Measurements from ENCODE around the gene LMTK2. TPM values are rescaled to one million over a fixed set of nuclear protein-coding genes. Genes with fewer than 3 reads are reported as not detected.
A peak's percentile ranks its signal among the peaks of the same experiment; 100 is the strongest.

Gene LMTK2
- total RNA-seq, result 26.4 TPM

- peaks cover 7% of the 10 kb centered on the region for H3K9me3 ChIP-seq (ENCODE audit: low read depth, low read length)
- peaks cover 11% of the 10 kb centered on the region for H3K4me1 ChIP-seq (ENCODE audit: insufficient read depth, low read length)
- H3K4me3 ChIP-seq (ENCODE audit: low read length), result peak within 1 kb of the TSS; percentile 80
- H3K27me3 ChIP-seq (ENCODE audit: insufficient read depth, low read length), result peaks cover 14% of the 10 kb centered on the region
Measured at GRCh38 chr7:98106647-98107312, at the start of gene LMTK2. Gene LMTK2 (plus strand): TSS chr7:98106862. CDS start chr7:98107178, 316 bp downstream.

GRCh38 chr7:98057157-98057556 is 49.5 kb upstream of the LMTK2 start:
- H3K4me1 ChIP-seq (ENCODE audit: insufficient read depth, low read length), result no peaks in the 10 kb centered on the region
- H3K27me3 ChIP-seq (ENCODE audit: insufficient read depth, low read length), result no peaks in the 10 kb centered on the region

GRCh38 chr7:98058186-98058585 is 48.5 kb upstream of the LMTK2 start:
- Histone ChIP-seq H3K4me1 (ENCODE audit: insufficient read depth, low read length) (no peaks in the 10 kb centered on the region), H3K9me3 (ENCODE audit: low read depth, low read length) (no peaks in the 10 kb centered on the region), H3K4me3 (ENCODE audit: low read length) (no peak overlapping the region), H3K27me3 (ENCODE audit: insufficient read depth, low read length) (no peaks in the 10 kb centered on the region)

More at GRCh38 chr7:98057157-98057556, 49.5 kb upstream of the LMTK2 start:
- H3K4me3 ChIP-seq (ENCODE audit: low read length), result no peak overlapping the region
- H3K9me3 ChIP-seq (ENCODE audit: low read depth, low read length), result no peaks in the 10 kb centered on the region

GRCh38 chr7:98064233-98064632 is 42.4 kb upstream of the LMTK2 start:
- Histone ChIP-seq H3K27me3 (ENCODE audit: insufficient read depth, low read length) (no peaks in the 10 kb centered on the region), H3K9me3 (ENCODE audit: low read depth, low read length) (no peaks in the 10 kb centered on the region), H3K4me3 (ENCODE audit: low read length) (no peak overlapping the region), H3K4me1 (ENCODE audit: insufficient read depth, low read length) (no peaks in the 10 kb centered on the region)

GRCh38 chr7:98066208-98066607 is 40.5 kb upstream of the LMTK2 start:
- H3K9me3 ChIP-seq (ENCODE audit: low read depth, low read length), result no peaks in the 10 kb centered on the region
- no peak overlapping the region for H3K4me3 ChIP-seq (ENCODE audit: low read length)
- no peaks in the 10 kb centered on the region for H3K27me3 ChIP-seq (ENCODE audit: insufficient read depth, low read length)
- H3K4me1 ChIP-seq (ENCODE audit: insufficient read depth, low read length), result no peaks in the 10 kb centered on the region

- Histone ChIP-seq H3K27me3 (ENCODE audit: insufficient read depth, low read length) (no peaks in the 10 kb centered on the region), H3K4me1 (ENCODE audit: insufficient read depth, low read length) (no peaks in the 10 kb centered on the region), H3K9me3 (ENCODE audit: low read depth, low read length) (no peaks in the 10 kb centered on the region), H3K4me3 (ENCODE audit: low read length) (no peak overlapping the region)
Measured at GRCh38 chr7:98066934-98067507, 39.6 kb upstream of the LMTK2 start.

GRCh38 chr7:98073047-98073446 is 33.6 kb upstream of the LMTK2 start:
- H3K4me3 ChIP-seq (ENCODE audit: low read length), result no peak overlapping the region
- no peaks in the 10 kb centered on the region for H3K27me3 ChIP-seq (ENCODE audit: insufficient read depth, low read length)
- no peaks in the 10 kb centered on the region for H3K4me1 ChIP-seq (ENCODE audit: insufficient read depth, low read length)
- no peaks in the 10 kb centered on the region for H3K9me3 ChIP-seq (ENCODE audit: low read depth, low read length)

- H3K4me3 ChIP-seq (ENCODE audit: low read length), result no peak overlapping the region
- no peaks in the 10 kb centered on the region for H3K27me3 ChIP-seq (ENCODE audit: insufficient read depth, low read length)
- no peaks in the 10 kb centered on the region for H3K9me3 ChIP-seq (ENCODE audit: low read depth, low read length)
- H3K4me1 ChIP-seq (ENCODE audit: insufficient read depth, low read length), result no peaks in the 10 kb centered on the region
Measured at GRCh38 chr7:98075801-98076200, 30.9 kb upstream of the LMTK2 start.

- Histone ChIP-seq H3K4me1 (ENCODE audit: insufficient read depth, low read length) (no peaks in the 10 kb centered on the region), H3K9me3 (ENCODE audit: low read depth, low read length) (no peaks in the 10 kb centered on the region), H3K27me3 (ENCODE audit: insufficient read depth, low read length) (no peaks in the 10 kb centered on the region), H3K4me3 (ENCODE audit: low read length) (no peak overlapping the region)
Measured at GRCh38 chr7:98077762-98078161, 28.9 kb upstream of the LMTK2 start.

- no peaks in the 10 kb centered on the region for H3K4me1 ChIP-seq (ENCODE audit: insufficient read depth, low read length)
- no peak overlapping the region for H3K4me3 ChIP-seq (ENCODE audit: low read length)
- H3K9me3 ChIP-seq (ENCODE audit: low read depth, low read length), result no peaks in the 10 kb centered on the region
- H3K27me3 ChIP-seq (ENCODE audit: insufficient read depth, low read length), result no peaks in the 10 kb centered on the region
Measured at GRCh38 chr7:98078197-98078870, 28.3 kb upstream of the LMTK2 start.

GRCh38 chr7:98079891-98080648 is 26.6 kb upstream of the LMTK2 start:
- H3K4me3 ChIP-seq (ENCODE audit: low read length), result no peak overlapping the region
- no peaks in the 10 kb centered on the region for H3K4me1 ChIP-seq (ENCODE audit: insufficient read depth, low read length)
- no peaks in the 10 kb centered on the region for H3K9me3 ChIP-seq (ENCODE audit: low read depth, low read length)
- H3K27me3 ChIP-seq (ENCODE audit: insufficient read depth, low read length), result no peaks in the 10 kb centered on the region

- no peaks in the 10 kb centered on the region for H3K4me1 ChIP-seq (ENCODE audit: insufficient read depth, low read length)
- H3K9me3 ChIP-seq (ENCODE audit: low read depth, low read length), result no peaks in the 10 kb centered on the region
- H3K4me3 ChIP-seq (ENCODE audit: low read length), result no peak overlapping the region
- no peaks in the 10 kb centered on the region for H3K27me3 ChIP-seq (ENCODE audit: insufficient read depth, low read length)
Measured at GRCh38 chr7:98081319-98081718, 25.3 kb upstream of the LMTK2 start.

GRCh38 chr7:98084631-98085030 is 22.0 kb upstream of the LMTK2 start:
- Histone ChIP-seq H3K4me3 (ENCODE audit: low read length) (no peak overlapping the region), H3K27me3 (ENCODE audit: insufficient read depth, low read length) (no peaks in the 10 kb centered on the region), H3K9me3 (ENCODE audit: low read depth, low read length) (no peaks in the 10 kb centered on the region), H3K4me1 (ENCODE audit: insufficient read depth, low read length) (no peaks in the 10 kb centered on the region)

GRCh38 chr7:98085674-98086073 is 21.0 kb upstream of the LMTK2 start:
- H3K9me3 ChIP-seq (ENCODE audit: low read depth, low read length), result no peaks in the 10 kb centered on the region
- H3K27me3 ChIP-seq (ENCODE audit: insufficient read depth, low read length), result no peaks in the 10 kb centered on the region
- H3K4me1 ChIP-seq (ENCODE audit: insufficient read depth, low read length), result no peaks in the 10 kb centered on the region
- H3K4me3 ChIP-seq (ENCODE audit: low read length), result no peak overlapping the region

GRCh38 chr7:98086281-98086718 is 20.4 kb upstream of the LMTK2 start:
- Histone ChIP-seq H3K4me3 (ENCODE audit: low read length) (no peak overlapping the region), H3K9me3 (ENCODE audit: low read depth, low read length) (no peaks in the 10 kb centered on the region), H3K4me1 (ENCODE audit: insufficient read depth, low read length) (no peaks in the 10 kb centered on the region), H3K27me3 (ENCODE audit: insufficient read depth, low read length) (no peaks in the 10 kb centered on the region)

Measured in mononuclear cell (primary cell).